Measurements from ENCODE around the gene DPYSL3. TPM values are rescaled to one million over a fixed set of nuclear protein-coding genes. Genes with fewer than 3 reads are reported as not detected.
"Not testable (repeated sequence)": the region's sequence is repeated elsewhere in the genome, so short reads cannot be mapped to it uniquely, and the experiment has no call there.

The DPYSL3 gene
- total and polyA plus RNA-seq, 2 experiments from 2014 or later = 9.2 to 42.8 TPM

- Histone ChIP-seq H3F3A (ENCODE audit: insufficient read depth) (peaks cover 17% of the 10 kb centered on the region), H2AFZ (peak overlapping the region; percentile 66), H3K4me3 (peak overlapping the region; percentile 61), H4K20me1 (ENCODE audit: insufficient read depth) (no peaks in the 10 kb centered on the region), H3K27ac (peak overlapping the region; percentile 86), H3K36me3 (ENCODE audit: low read depth) (no peaks in the 10 kb centered on the region), H3K4me1 (ENCODE audit: insufficient read depth) (peaks cover 20% of the 10 kb centered on the region), H3K27me3 (replicated peaks; ENCODE audit: insufficient read depth) (no peaks in the 10 kb centered on the region), H3K79me2 (ENCODE audit: insufficient read depth) (no peaks in the 10 kb centered on the region), H3K9me3 (ENCODE audit: low read depth) (no peaks in the 10 kb centered on the region), H3K9me2 (ENCODE audit: insufficient read depth) (no peaks in the 10 kb centered on the region), H3K4me2 (ENCODE audit: unreplicated experiment) (peak overlapping the region; percentile 79), H3K9ac (peak overlapping the region; percentile 79)
- in situ Hi-C loops (cut with MboI) = loop anchor here (10.0 to 25.0 kb wide), 2 partner anchors 160 to 1017 kb away; no protein-coding TSS in a partner anchor
- DNase-seq = peak; percentile 93
- 6% methylated on average over 7 of the region's 7 CpGs for WGBS, 2 experiments (ENCODE audit: low coverage in 1 of 2, low lambda C conversion rate in 2 of 2, missing lambda C conversion rate in 2 of 2)
- TF ChIP-seq EZH2 (IDR thresholded peaks at IDR 0.05; ENCODE audit: insufficient read depth, poor library complexity, severe bottlenecking) (no peak), EZH2phosphoT487 (IDR thresholded peaks at IDR 0.05; ENCODE audit: insufficient read depth, low read depth) (0 out of 2 replicates have a peak, but pooled peaks have one; percentile 48)
These were observed 44.5 kb upstream of the DPYSL3 start for GRCh38 chr5:147554261-147554817.

- Histone ChIP-seq H2AFZ (peak overlapping the region; percentile 66), H3K9ac (peak overlapping the region; percentile 79)
These were observed 43.9 kb upstream of the DPYSL3 start for GRCh38 chr5:147553817-147554216.

GRCh38 chr5:147552897-147553296, 43.0 kb upstream of the DPYSL3 start:
- no peak for DNase-seq
- Histone ChIP-seq H3K9me2 (ENCODE audit: insufficient read depth) (no peaks in the 10 kb centered on the region), H3K79me2 (ENCODE audit: insufficient read depth) (no peaks in the 10 kb centered on the region), H3K9me3 (ENCODE audit: low read depth) (no peaks in the 10 kb centered on the region), H3K4me1 (ENCODE audit: insufficient read depth) (peaks cover 14% of the 10 kb centered on the region), H3K4me2 (ENCODE audit: unreplicated experiment) (no peak overlapping the region), H3F3A (ENCODE audit: insufficient read depth) (peaks cover 17% of the 10 kb centered on the region), H3K36me3 (ENCODE audit: low read depth) (no peaks in the 10 kb centered on the region), H4K20me1 (ENCODE audit: insufficient read depth) (no peaks in the 10 kb centered on the region), H2AFZ (no peak overlapping the region), H3K27ac (no peak overlapping the region), H3K27me3 (replicated peaks; ENCODE audit: insufficient read depth) (no peaks in the 10 kb centered on the region), H3K9ac (no peak overlapping the region), H3K4me3 (no peak overlapping the region)
- in situ Hi-C loops (cut with MboI) = loop anchor here (10.0 to 25.0 kb wide), 2 partner anchors 158 to 1016 kb away; no protein-coding TSS in a partner anchor
- TF ChIP-seq EZH2phosphoT487 (IDR thresholded peaks at IDR 0.05; ENCODE audit: insufficient read depth, low read depth) (no peak), EZH2 (IDR thresholded peaks at IDR 0.05; ENCODE audit: insufficient read depth, poor library complexity, severe bottlenecking) (no peak)
- 72 to 85% methylated on average over 4 of the region's 4 CpGs for WGBS, 2 experiments (ENCODE audit: low coverage in 1 of 2, low lambda C conversion rate in 2 of 2, missing lambda C conversion rate in 2 of 2)

More at GRCh38 chr5:147553817-147554216, 43.9 kb upstream of the DPYSL3 start:
- H4K20me1 ChIP-seq (ENCODE audit: insufficient read depth); H3K79me2 ChIP-seq (ENCODE audit: insufficient read depth); DNase-seq; H3K9me3 ChIP-seq (ENCODE audit: low read depth); H3K27me3 ChIP-seq (replicated peaks; ENCODE audit: insufficient read depth); H3K9me2 ChIP-seq (ENCODE audit: insufficient read depth); H3K36me3 ChIP-seq (ENCODE audit: low read depth): not testable (repeated sequence)
- peaks cover 17% of the 10 kb centered on the region for H3F3A ChIP-seq (ENCODE audit: insufficient read depth)
- in situ Hi-C loops (cut with MboI) = loop anchor here (10.0 to 25.0 kb wide), 2 partner anchors 159 to 1017 kb away; no protein-coding TSS in a partner anchor
- peak overlapping the region; percentile 79 for H3K4me2 ChIP-seq (ENCODE audit: unreplicated experiment)
- H3K27ac ChIP-seq = peak overlapping the region; percentile 86
- WGBS, 2 experiments (ENCODE audit: low coverage in 1 of 2, low lambda C conversion rate in 2 of 2, missing lambda C conversion rate in 2 of 2) = 25 to 28% methylated on average over 5 of the region's 5 CpGs
- peak overlapping the region; percentile 61 for H3K4me3 ChIP-seq
- peaks cover 20% of the 10 kb centered on the region for H3K4me1 ChIP-seq (ENCODE audit: insufficient read depth)

GRCh38 chr5:147551677-147552076, 41.8 kb upstream of the DPYSL3 start:
- TF ChIP-seq EZH2phosphoT487 (IDR thresholded peaks at IDR 0.05; ENCODE audit: insufficient read depth, low read depth) (no peak), EZH2 (IDR thresholded peaks at IDR 0.05; ENCODE audit: insufficient read depth, poor library complexity, severe bottlenecking) (no peak)
- H3K4me2 ChIP-seq (ENCODE audit: unreplicated experiment) = no peak overlapping the region
- peaks cover 14% of the 10 kb centered on the region for H3K4me1 ChIP-seq (ENCODE audit: insufficient read depth)
- no peaks in the 10 kb centered on the region for H3K27me3 ChIP-seq (replicated peaks; ENCODE audit: insufficient read depth)
- no peaks in the 10 kb centered on the region for H3K9me3 ChIP-seq (ENCODE audit: low read depth)
- peaks cover 17% of the 10 kb centered on the region for H3F3A ChIP-seq (ENCODE audit: insufficient read depth)
- in situ Hi-C loops (cut with MboI) = loop anchor here (10.0 to 25.0 kb wide), 2 partner anchors 157 to 1014 kb away; no protein-coding TSS in a partner anchor
- no peak for DNase-seq
- H3K79me2 ChIP-seq (ENCODE audit: insufficient read depth) = no peaks in the 10 kb centered on the region
- no peak overlapping the region for H3K4me3 ChIP-seq
- H2AFZ ChIP-seq = no peak overlapping the region
- H3K9me2 ChIP-seq (ENCODE audit: insufficient read depth) = no peaks in the 10 kb centered on the region
- H3K9ac ChIP-seq = no peak overlapping the region
- no peaks in the 10 kb centered on the region for H3K36me3 ChIP-seq (ENCODE audit: low read depth)
- H3K27ac ChIP-seq = no peak overlapping the region
- no peaks in the 10 kb centered on the region for H4K20me1 ChIP-seq (ENCODE audit: insufficient read depth)
- WGBS, 2 experiments (ENCODE audit: low coverage in 1 of 2, low lambda C conversion rate in 2 of 2, missing lambda C conversion rate in 2 of 2) = 92 to 97% methylated on average over 1 of the region's 1 CpG
